Hair follicle dermal papilla cell (primary cell): Measurements from ENCODE around the gene LRRC59. TPM values are rescaled to one million over a fixed set of nuclear protein-coding genes. Genes with fewer than 3 reads are reported as not detected.

ENCODE experiments used
- small RNA-seq: library from RNA; depleted of rRNA; stranded (forward); fragments of <200 nt; gene quantifications from one replicate; pipeline ENCODE3, GENCODE V24; 2012
- total RNA-seq: library from RNA; depleted of rRNA; stranded (reverse); fragments of >200 nt; gene quantifications from 2 replicates; pipeline ENCODE4 v1.2.3, GENCODE V29; 2012

The LRRC59 gene
- total RNA-seq, result 154 and 158 TPM in 2 replicates

DNA sequence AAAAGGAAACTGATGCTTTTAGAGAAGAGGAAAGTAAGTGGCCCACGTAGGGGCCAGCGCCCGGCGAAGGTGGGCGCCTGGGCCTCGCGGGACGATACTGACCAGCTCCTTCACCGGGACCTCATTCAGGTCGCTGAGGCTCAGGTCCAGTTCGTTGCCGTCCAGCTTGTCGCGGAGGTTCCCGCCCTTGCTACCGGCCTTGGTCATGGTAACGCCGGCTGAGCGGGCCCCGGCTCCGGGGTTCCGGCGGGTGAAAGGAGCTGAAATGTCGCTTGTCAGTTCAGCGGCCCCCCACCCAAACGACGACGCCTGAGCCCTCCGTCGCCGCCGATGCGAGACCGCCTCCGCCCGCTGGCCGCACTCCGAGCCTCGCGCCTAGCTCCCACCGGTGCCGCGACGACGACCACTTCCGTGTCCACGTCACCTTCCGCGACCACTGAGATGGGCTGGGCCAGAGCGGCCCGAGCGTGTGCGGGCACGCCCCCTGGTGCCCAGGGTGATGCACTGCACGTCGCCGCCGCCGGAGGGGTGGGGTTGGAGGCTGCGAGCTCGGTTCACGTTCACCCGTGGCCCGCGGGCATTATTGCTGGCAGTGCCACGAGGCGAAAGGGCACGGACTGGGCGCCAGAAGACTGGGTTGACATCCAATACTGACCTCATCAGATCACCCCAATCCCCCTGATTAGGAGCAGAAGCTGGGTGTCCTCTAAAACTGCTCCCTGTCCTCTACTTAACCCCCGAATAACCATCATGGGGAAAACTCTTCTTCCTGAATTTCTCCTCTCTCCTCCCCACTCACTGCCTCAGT is at the start of gene LRRC59:
Gene LRRC59, minus strand, starts transcription at position 413 of the 808 bp plus-strand sequence. Its CDS starts 206 bp downstream, at position 207.

DNA sequence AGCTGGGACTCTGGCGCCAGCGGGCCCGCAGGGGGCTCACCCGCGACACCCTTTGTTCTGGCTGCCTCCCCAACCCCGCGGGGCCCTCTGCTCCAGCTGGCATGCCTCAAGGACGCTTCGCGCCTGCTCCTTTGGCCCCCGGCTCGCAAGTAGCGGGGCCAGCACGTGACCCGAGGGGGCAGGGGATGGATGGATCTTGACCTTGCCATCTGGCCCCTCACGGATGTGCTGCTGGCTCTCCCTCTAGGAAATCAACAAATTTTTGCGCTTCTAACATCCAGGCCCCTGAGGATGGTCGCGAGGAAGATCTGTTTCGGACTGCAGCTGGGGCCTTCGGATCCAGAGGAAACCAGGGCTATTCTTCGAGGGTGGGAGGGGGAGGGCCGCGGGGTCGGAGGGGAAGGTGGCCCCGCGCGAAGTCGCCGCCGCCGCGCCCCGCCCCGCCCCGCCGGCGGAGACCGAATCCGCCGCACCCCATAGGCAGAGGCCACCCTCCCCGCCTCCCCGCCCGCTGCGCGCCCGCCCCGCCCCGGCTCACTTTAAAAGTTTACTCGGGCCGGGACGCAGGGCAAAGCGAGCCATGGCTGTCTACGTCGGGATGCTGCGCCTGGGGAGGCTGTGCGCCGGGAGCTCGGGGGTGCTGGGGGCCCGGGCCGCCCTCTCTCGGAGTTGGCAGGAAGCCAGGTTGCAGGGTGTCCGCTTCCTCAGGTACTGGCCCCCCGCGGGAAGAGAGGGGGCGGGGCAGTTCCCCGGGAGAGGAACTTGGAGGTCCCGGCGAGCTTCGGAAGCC is 28.6 kb upstream of the LRRC59 start, which contains the start of gene ACSF2:
Gene ACSF2, plus strand, starts transcription at position 537 of the 790 bp plus-strand sequence. Its CDS starts 44 bp downstream, at position 581.

DNA sequence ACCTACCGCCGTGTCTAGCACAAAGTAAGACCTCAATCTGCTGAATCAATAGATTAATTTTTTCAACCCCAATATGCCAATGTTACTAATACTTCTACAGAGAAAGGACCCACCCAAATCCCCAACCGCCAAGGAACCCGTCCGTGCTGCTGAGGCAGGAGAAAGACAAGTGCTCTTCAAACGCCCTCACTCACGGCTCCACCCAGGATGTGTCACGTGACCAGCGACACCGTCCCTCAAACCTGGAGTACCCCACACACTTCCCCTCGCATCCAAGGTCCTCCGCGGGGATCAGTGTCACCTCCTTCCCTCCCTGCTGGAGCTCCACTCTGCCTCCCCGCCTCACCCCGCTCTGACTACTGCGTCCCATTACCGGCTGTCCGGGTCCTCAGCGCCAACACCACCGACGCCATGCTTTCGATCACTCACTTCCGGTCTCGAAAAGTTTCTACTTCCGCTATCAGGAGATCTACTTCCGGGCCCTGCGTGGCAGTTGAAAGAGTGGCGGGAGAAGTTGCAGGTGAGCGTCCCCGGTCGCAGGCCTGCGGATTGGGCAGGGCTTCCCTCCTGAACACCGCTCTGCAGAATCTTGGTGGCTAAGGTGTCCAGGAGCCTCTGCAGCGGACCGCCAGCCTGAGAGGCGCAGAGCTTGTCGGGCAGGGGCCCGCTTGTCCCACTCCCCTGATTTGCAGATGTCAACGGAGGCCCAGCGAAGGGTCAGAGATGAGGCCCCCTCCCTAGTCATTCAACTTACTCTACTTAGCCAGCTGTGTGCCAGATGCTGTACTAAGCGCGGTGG is 24.4 kb downstream of the LRRC59 start, which contains the start of the genes EME1 and MRPL27:
Gene EME1, plus strand, starts transcription at position 472 of the 799 bp plus-strand sequence. CDS start 1,980 bp downstream, outside the sequence.
Gene MRPL27, minus strand, starts transcription at position 427 of the 799 bp plus-strand sequence. Its CDS starts 14 bp downstream, at position 413.

DNA sequence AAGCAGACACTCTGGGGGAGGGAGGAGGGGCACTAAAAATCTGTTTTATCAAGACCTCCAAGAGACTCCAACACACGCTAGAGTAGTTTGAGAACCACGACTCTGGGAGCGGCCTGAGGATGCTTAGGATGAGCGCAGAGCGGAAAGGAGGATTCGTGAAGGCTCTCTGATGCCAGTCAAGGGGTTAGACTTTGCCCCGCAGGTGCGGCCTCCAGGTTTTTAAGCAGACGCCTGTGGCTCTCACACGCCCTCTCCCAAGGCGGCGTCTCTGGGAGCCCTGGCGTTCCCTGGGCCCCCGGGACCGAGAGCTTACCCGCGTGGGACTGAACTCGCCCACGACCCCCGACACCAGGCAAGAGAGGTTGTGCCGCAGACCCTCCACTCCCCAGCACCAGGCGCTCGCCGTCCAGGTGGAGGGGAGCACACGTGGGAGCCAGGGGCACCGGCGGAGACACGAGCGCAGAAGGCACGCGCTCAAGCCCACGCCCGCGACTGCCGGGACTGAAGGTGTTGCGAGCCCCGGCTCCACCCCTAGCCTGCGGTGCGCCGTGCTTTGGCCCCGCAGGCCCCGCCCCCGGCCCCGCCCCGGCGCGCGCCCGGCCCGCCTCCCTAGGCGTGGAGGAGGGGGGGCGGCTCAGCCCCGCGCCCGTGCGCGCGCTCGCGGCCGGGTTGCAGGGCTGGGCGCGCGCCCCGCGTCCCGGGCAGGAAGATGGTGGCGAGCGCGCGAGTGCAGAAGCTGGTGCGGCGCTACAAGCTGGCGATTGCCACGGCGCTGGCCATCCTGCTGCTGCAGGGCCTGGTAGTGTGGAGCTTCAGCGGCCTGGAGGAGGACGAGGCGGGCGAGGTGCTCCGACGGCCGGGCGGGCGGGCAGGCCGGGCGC is 51.7 kb downstream of the LRRC59 start, which contains the start of gene XYLT2:
Gene XYLT2, plus strand, starts transcription at position 695 of the 881 bp plus-strand sequence. Its CDS starts 15 bp downstream, at position 710.

Small RNA genes lying within 50 kb of the gene (small RNA-seq; reads per million reads assigned to genes)
- gene RF00019, result not detected

Other genes with a start within 250 kb of the LRRC59 start
- gene PPP1R9B, start 246.8 kb downstream of the LRRC59 start, total RNA-seq, result 63.9 and 65.1 TPM in 2 replicates
- gene SGCA, start 231.5 kb downstream of the LRRC59 start, total RNA-seq, result 1.8 and 2.4 TPM in 2 replicates
- gene COL1A1, start 195.9 kb downstream of the LRRC59 start, total RNA-seq, result 4,697 and 6,239 TPM in 2 replicates
- not detected in 2 replicates for gene TMEM92, start 123.1 kb downstream of the LRRC59 start, total RNA-seq
- gene XYLT2, start 51.4 kb downstream of the LRRC59 start, total RNA-seq, result 53.1 and 59.3 TPM in 2 replicates
- gene MRPL27, start 24.3 kb downstream of the LRRC59 start, total RNA-seq, result 46.6 and 58.8 TPM in 2 replicates
- gene EME1, start 24.3 kb downstream of the LRRC59 start, total RNA-seq, result 0.32 and 0.85 TPM in 2 replicates
- 17.5 and 27.4 TPM in 2 replicates for gene ACSF2, start 28.7 kb upstream of the LRRC59 start, total RNA-seq
- not detected in 2 replicates for gene CHAD, start 71.4 kb upstream of the LRRC59 start, total RNA-seq
- 22.4 and 25.3 TPM in 2 replicates for gene RSAD1, start 81.3 kb upstream of the LRRC59 start, total RNA-seq
- 0.97 and 1.1 TPM in 2 replicates for gene MYCBPAP, start 110.9 kb upstream of the LRRC59 start, total RNA-seq
- gene EPN3, start 135.2 kb upstream of the LRRC59 start, total RNA-seq, result not detected in 2 replicates
- 82.5 and 155 TPM in 2 replicates for gene SPATA20, start 149.7 kb upstream of the LRRC59 start, total RNA-seq
- gene CACNA1G, start 163.2 kb upstream of the LRRC59 start, total RNA-seq, result 0.97 and 2.9 TPM in 2 replicates
- gene ABCC3, start 237.4 kb upstream of the LRRC59 start, total RNA-seq, result 20.9 and 24.8 TPM in 2 replicates